ENCODE data around the gene CEP120. TPM values are rescaled to one million over a fixed set of nuclear protein-coding genes. Genes with fewer than 3 reads are reported as not detected.

The CEP120 gene
- total RNA-seq, 1 donor from 2014 or later: 11.6 TPM

GRCh38 chr5:123456242-123456641 is 33.0 kb upstream of the CEP120 start:
- Histone ChIP-seq H3K27ac (no peak overlapping the region), H3K4me3 (no peak overlapping the region), H3K4me1 (no peaks in the 10 kb centered on the region), H3K27me3 (no peaks in the 10 kb centered on the region), H3K9me3 (no peaks in the 10 kb centered on the region), H3K36me3 (no peaks in the 10 kb centered on the region)
- intact Hi-C loops (cut with DNase I): no loop called here
- no peak for DNase-seq (ENCODE audit: low spot score in 2 of 2)
- no peak for TF ChIP-seq CTCF (IDR thresholded peaks at IDR 0.05)

GRCh38 chr5:123455640-123456039 is 32.4 kb upstream of the CEP120 start:
- no peak for DNase-seq (ENCODE audit: low spot score in 2 of 2)

GRCh38 chr5:123455095-123455494 is 31.9 kb upstream of the CEP120 start:
- H3K27me3 ChIP-seq: no peaks in the 10 kb centered on the region
- no peaks in the 10 kb centered on the region for H3K9me3 ChIP-seq
- no peak for TF ChIP-seq CTCF (IDR thresholded peaks at IDR 0.05)
- H3K27ac ChIP-seq: no peak overlapping the region
- no peak overlapping the region for H3K4me3 ChIP-seq
- H3K36me3 ChIP-seq: no peaks in the 10 kb centered on the region
- no peak for DNase-seq (ENCODE audit: low spot score in 2 of 2)
- intact Hi-C loops (cut with DNase I): no loop called here
- no peaks in the 10 kb centered on the region for H3K4me1 ChIP-seq

More at GRCh38 chr5:123455640-123456039, 32.4 kb upstream of the CEP120 start:
- no peak for TF ChIP-seq CTCF (IDR thresholded peaks at IDR 0.05)
- H3K4me1 ChIP-seq: no peaks in the 10 kb centered on the region
- H3K36me3 ChIP-seq: no peaks in the 10 kb centered on the region
- intact Hi-C loops (cut with DNase I): no loop called here
- H3K4me3 ChIP-seq: no peak overlapping the region
- H3K27ac ChIP-seq: no peak overlapping the region
- H3K9me3 ChIP-seq: no peaks in the 10 kb centered on the region
- no peaks in the 10 kb centered on the region for H3K27me3 ChIP-seq

GRCh38 chr5:123454259-123454911 is 31.2 kb upstream of the CEP120 start:
- H3K4me3 ChIP-seq: no peak overlapping the region
- intact Hi-C loops (cut with DNase I): no loop called here
- no peaks in the 10 kb centered on the region for H3K4me1 ChIP-seq
- no peaks in the 10 kb centered on the region for H3K9me3 ChIP-seq
- no peak for TF ChIP-seq CTCF (IDR thresholded peaks at IDR 0.05)
- no peaks in the 10 kb centered on the region for H3K27me3 ChIP-seq
- DNase-seq (ENCODE audit: low spot score in 2 of 2): no peak
- H3K27ac ChIP-seq: no peak overlapping the region
- no peaks in the 10 kb centered on the region for H3K36me3 ChIP-seq

GRCh38 chr5:123452401-123452800 is 29.2 kb upstream of the CEP120 start:
- H3K4me1 ChIP-seq: no peaks in the 10 kb centered on the region
- H3K4me3 ChIP-seq: no peak overlapping the region
- intact Hi-C loops (cut with DNase I): no loop called here
- H3K9me3 ChIP-seq: no peaks in the 10 kb centered on the region
- TF ChIP-seq CTCF (IDR thresholded peaks at IDR 0.05): no peak
- no peaks in the 10 kb centered on the region for H3K27me3 ChIP-seq
- H3K36me3 ChIP-seq: no peaks in the 10 kb centered on the region
- DNase-seq (ENCODE audit: low spot score in 2 of 2): no peak
- H3K27ac ChIP-seq: no peak overlapping the region

- Histone ChIP-seq H3K4me3 (no peak overlapping the region), H3K4me1 (no peaks in the 10 kb centered on the region), H3K9me3 (no peaks in the 10 kb centered on the region), H3K27ac (no peak overlapping the region), H3K36me3 (no peaks in the 10 kb centered on the region), H3K27me3 (no peaks in the 10 kb centered on the region)
- intact Hi-C loops (cut with DNase I): no loop called here
- DNase-seq (ENCODE audit: low spot score in 2 of 2): no peak
- no peak for TF ChIP-seq CTCF (IDR thresholded peaks at IDR 0.05)
Measured at GRCh38 chr5:123451047-123451446, 27.8 kb upstream of the CEP120 start.
